Neural cell (in vitro differentiated cells): ENCODE measurements around the gene NOG. TPM values are rescaled to one million over a fixed set of nuclear protein-coding genes. Genes with fewer than 3 reads are reported as not detected.

Experiments used
- H2AFZ ChIP-seq: fragments of 200-600, 300-800 bp; sonication (generic), shearing (Covaris generic); 2 replicates; pipeline ENCODE4 v1.6.0; 2014; ENCODE audit warnings: low read depth, mild to moderate bottlenecking, antibody characterized with exemption, low read length, moderate library complexity
- H3F3A ChIP-seq: fragments of 200-600 bp; shearing (Covaris generic); 2 replicates; pipeline ENCODE4 v1.6.1; 2016; ENCODE audit warnings: mild to moderate bottlenecking, moderate library complexity, mixed read lengths, antibody characterized with exemption, low read length; ENCODE audit not compliant: insufficient read depth, poor library complexity, severe bottlenecking
- H3K27ac ChIP-seq: fragments of 200-600, 300-800 bp; sonication (generic), shearing (Covaris generic); 2 replicates; pipeline ENCODE4 v1.5.1; 2014; ENCODE audit warnings: mild to moderate bottlenecking, low read length, moderate library complexity
- H3K27me3 ChIP-seq: fragments of 300-800, 200-600 bp; sonication (generic), shearing (Covaris generic); 2 replicates; pipeline ENCODE4 v1.6.0; 2014; ENCODE audit warnings: mild to moderate bottlenecking, low read depth, low read length, moderate library complexity; ENCODE audit not compliant: insufficient read depth
- H3K36me3 ChIP-seq: fragments of 300-800, 200-600 bp; sonication (generic), shearing (Covaris generic); 2 replicates; pipeline ENCODE4 v1.5.1; 2014; ENCODE audit warnings: mild to moderate bottlenecking, antibody characterized with exemption, low read length, moderate library complexity; ENCODE audit not compliant: insufficient read depth
- H3K4me2 ChIP-seq: fragments of 300-800, 200-600 bp; sonication (generic), shearing (Covaris generic); 2 replicates; pipeline ENCODE4 v1.6.0; 2014; ENCODE audit warnings: mild to moderate bottlenecking, low read length
- H3K4me3 ChIP-seq: fragments of 300-800, 200-600 bp; sonication (generic), shearing (Covaris generic); 2 replicates; pipeline ENCODE4 v1.5.1; 2014; ENCODE audit warnings: mild to moderate bottlenecking, low read length, moderate library complexity
- H3K79me2 ChIP-seq: fragments of 200-600 bp; shearing (Covaris generic); replicated peaks from 2 replicates; pipeline ENCODE4 v1.6.0; 2014; ENCODE audit warnings: mild to moderate bottlenecking, low read length, moderate library complexity; ENCODE audit not compliant: insufficient read depth
- H3K9ac ChIP-seq: fragments of 300-800, 200-600 bp; sonication (generic), shearing (Covaris generic); 2 replicates; pipeline ENCODE4 v1.6.1; 2016; ENCODE audit warnings: mild to moderate bottlenecking, low read length, mixed read lengths
- H3K9me2 ChIP-seq: fragments of 200-600 bp; shearing (Covaris generic); 2 replicates; pipeline ENCODE4 v1.6.1; 2016; ENCODE audit warnings: mild to moderate bottlenecking, low read length, mixed read lengths; ENCODE audit not compliant: insufficient read depth
- H3K9me3 ChIP-seq: fragments of 200-600, 300-800 bp; sonication (generic), shearing (Covaris generic); 2 replicates; pipeline ENCODE4 v1.6.1; 2016; ENCODE audit warnings: mild to moderate bottlenecking, mixed run types, low read length, moderate library complexity, mixed read lengths
- H4K20me1 ChIP-seq: fragments of 200-600 bp; shearing (Covaris generic); 2 replicates; pipeline ENCODE4 v1.6.1; 2016; ENCODE audit warnings: mild to moderate bottlenecking, mixed run types; ENCODE audit not compliant: insufficient read depth
- EP300 ChIP-seq: fragments of 450-650 bp; conservative IDR thresholded peaks from 2 replicates; pipeline ENCODE4 v1.6.1; 2014; ENCODE audit warnings: antibody characterized with exemption, mild to moderate bottlenecking, moderate library complexity; ENCODE audit not compliant: poor library complexity, severe bottlenecking
- EZH2 ChIP-seq: fragments of 200-600, 300-800 bp; shearing (Covaris generic), sonication (generic); IDR thresholded peaks from 2 replicates; pipeline ENCODE4 v1.6.1; 2014; ENCODE audit warnings: antibody characterized with exemption, low read length, borderline replicate concordance, mild to moderate bottlenecking; ENCODE audit not compliant: insufficient read depth, poor library complexity, severe bottlenecking
- MXI1 ChIP-seq: fragments of 450-650 bp; conservative IDR thresholded peaks from 2 replicates; pipeline ENCODE4 v1.6.1; 2014; ENCODE audit warnings: antibody characterized with exemption, mild to moderate bottlenecking; ENCODE audit not compliant: poor library complexity, severe bottlenecking
- POLR2AphosphoS5 ChIP-seq: IDR thresholded peaks from 2 replicates; pipeline ENCODE4 v1.6.1; 2012
- RAD21 ChIP-seq: fragments of 450-650 bp; conservative IDR thresholded peaks from 2 replicates; pipeline ENCODE4 v1.6.1; 2014; ENCODE audit warnings: antibody characterized with exemption, mild to moderate bottlenecking, moderate library complexity
- REST ChIP-seq: IDR thresholded peaks from 2 replicates; pipeline ENCODE4 v1.6.1; 2012; ENCODE audit warnings: borderline replicate concordance
- SMC3 ChIP-seq: fragments of 450-650 bp; conservative IDR thresholded peaks from 2 replicates; pipeline ENCODE4 v1.6.1; 2014; ENCODE audit warnings: antibody characterized with exemption, mild to moderate bottlenecking, moderate library complexity; ENCODE audit not compliant: poor library complexity
- TAF1 ChIP-seq: IDR thresholded peaks from 2 replicates; pipeline ENCODE4 v1.6.1; 2012; ENCODE audit warnings: low read depth
- polyA plus RNA-seq: library from polyadenylated mRNA; depleted of rRNA; stranded (reverse); fragments of >200 nt; gene quantifications from 2 replicates; pipeline ENCODE4 v1.2.3, GENCODE V29; 2014
- TF ChIP-seq, protein P1 (sequence below): fragments of 450-650 bp; IDR thresholded peaks from 2 replicates; pipeline ENCODE4 v1.5.1; 2014; ENCODE audit warnings: antibody characterized with exemption, mild to moderate bottlenecking, moderate library complexity; ENCODE audit not compliant: poor library complexity, severe bottlenecking

Gene NOG
- polyA plus RNA-seq, 1 donor from 2014 or later, result 0.82 TPM

DNA sequence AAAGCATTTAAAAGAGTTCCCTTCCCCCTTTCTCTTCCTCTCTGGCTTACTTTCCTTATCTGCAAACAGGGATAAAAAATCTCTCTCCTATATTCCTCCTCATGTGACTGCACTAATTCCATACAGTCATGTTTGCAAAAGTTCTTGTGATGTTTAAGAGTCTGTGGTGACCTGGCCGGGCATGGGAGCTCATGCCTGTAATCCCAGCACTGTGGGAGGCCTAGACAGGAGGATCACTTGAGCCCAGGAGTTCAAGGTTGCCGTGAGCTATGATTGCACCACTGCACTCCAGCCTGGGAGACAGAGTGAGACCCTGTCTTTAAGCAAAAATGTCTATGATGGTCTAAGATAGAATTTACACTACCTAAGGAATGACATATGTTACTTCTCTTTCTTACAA, 19.6 kb downstream of the NOG start:
- H3F3A ChIP-seq, result no peaks in the 10 kb centered on the region
- H3K27ac ChIP-seq, result no peak overlapping the region
- no peaks in the 10 kb centered on the region for H3K36me3 ChIP-seq
- H3K4me3 ChIP-seq, result no peak overlapping the region
- H2AFZ ChIP-seq, result no peak overlapping the region
- no peak overlapping the region for H3K9ac ChIP-seq
- H4K20me1 ChIP-seq, result no peaks in the 10 kb centered on the region
- no peaks in the 10 kb centered on the region for H3K79me2 ChIP-seq
- no peaks in the 10 kb centered on the region for H3K9me2 ChIP-seq
- H3K9me3 ChIP-seq, result no peaks in the 10 kb centered on the region
- no peak for TF ChIP-seq MXI1
- TF ChIP-seq POLR2AphosphoS5, result no peak
- no peak for TF ChIP-seq EP300
- TF ChIP-seq EZH2, result no peak
- no peak overlapping the region for H3K4me2 ChIP-seq
- no peaks in the 10 kb centered on the region for H3K27me3 ChIP-seq

- no peak overlapping the region for H3K9ac ChIP-seq
- no peak overlapping the region for H3K4me2 ChIP-seq
- TF ChIP-seq EP300, result no peak
- TF ChIP-seq, protein P1, sequence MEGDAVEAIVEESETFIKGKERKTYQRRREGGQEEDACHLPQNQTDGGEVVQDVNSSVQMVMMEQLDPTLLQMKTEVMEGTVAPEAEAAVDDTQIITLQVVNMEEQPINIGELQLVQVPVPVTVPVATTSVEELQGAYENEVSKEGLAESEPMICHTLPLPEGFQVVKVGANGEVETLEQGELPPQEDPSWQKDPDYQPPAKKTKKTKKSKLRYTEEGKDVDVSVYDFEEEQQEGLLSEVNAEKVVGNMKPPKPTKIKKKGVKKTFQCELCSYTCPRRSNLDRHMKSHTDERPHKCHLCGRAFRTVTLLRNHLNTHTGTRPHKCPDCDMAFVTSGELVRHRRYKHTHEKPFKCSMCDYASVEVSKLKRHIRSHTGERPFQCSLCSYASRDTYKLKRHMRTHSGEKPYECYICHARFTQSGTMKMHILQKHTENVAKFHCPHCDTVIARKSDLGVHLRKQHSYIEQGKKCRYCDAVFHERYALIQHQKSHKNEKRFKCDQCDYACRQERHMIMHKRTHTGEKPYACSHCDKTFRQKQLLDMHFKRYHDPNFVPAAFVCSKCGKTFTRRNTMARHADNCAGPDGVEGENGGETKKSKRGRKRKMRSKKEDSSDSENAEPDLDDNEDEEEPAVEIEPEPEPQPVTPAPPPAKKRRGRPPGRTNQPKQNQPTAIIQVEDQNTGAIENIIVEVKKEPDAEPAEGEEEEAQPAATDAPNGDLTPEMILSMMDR, result no peak
- TF ChIP-seq REST, result no peak
- H3F3A ChIP-seq, result no peaks in the 10 kb centered on the region
- H3K36me3 ChIP-seq, result no peaks in the 10 kb centered on the region
- no peaks in the 10 kb centered on the region for H4K20me1 ChIP-seq
- H3K9me2 ChIP-seq, result no peaks in the 10 kb centered on the region
- no peak overlapping the region for H2AFZ ChIP-seq
- no peak overlapping the region for H3K4me3 ChIP-seq
- H3K9me3 ChIP-seq, result no peaks in the 10 kb centered on the region
- no peak overlapping the region for H3K27ac ChIP-seq
- H3K79me2 ChIP-seq, result no peaks in the 10 kb centered on the region
- H3K27me3 ChIP-seq, result no peaks in the 10 kb centered on the region
Observed at GRCh38 chr17:56614522-56614921, 21.0 kb downstream of the NOG start.

GRCh38 chr17:56616239-56616638, 22.7 kb downstream of the NOG start:
- no peak overlapping the region for H3K27ac ChIP-seq
- no peaks in the 10 kb centered on the region for H3K79me2 ChIP-seq
- no peak overlapping the region for H3K4me3 ChIP-seq
- H3K9me3 ChIP-seq, result no peaks in the 10 kb centered on the region
- no peaks in the 10 kb centered on the region for H3K27me3 ChIP-seq
- no peak overlapping the region for H3K4me2 ChIP-seq
- no peaks in the 10 kb centered on the region for H3K9me2 ChIP-seq
- no peak overlapping the region for H3K9ac ChIP-seq
- no peaks in the 10 kb centered on the region for H4K20me1 ChIP-seq
- H3F3A ChIP-seq, result no peaks in the 10 kb centered on the region
- H3K36me3 ChIP-seq, result no peaks in the 10 kb centered on the region
- H2AFZ ChIP-seq, result no peak overlapping the region
- TF ChIP-seq POLR2AphosphoS5 (no peak), EZH2 (no peak), MXI1 (no peak), RAD21 (no peak), EP300 (no peak), TAF1 (no peak), REST (no peak), SMC3 (no peak)
- TF ChIP-seq, protein P1, result no peak
